Astrocyte (in vitro differentiated cells and primary cell): ENCODE data around the gene SPAG6. TPM values are rescaled to one million over a fixed set of nuclear protein-coding genes. Genes with fewer than 3 reads are reported as not detected.

Experiments
- DNase-seq: peaks from one replicate; pipeline ENCODE4 v3.0.0-alpha.2; 2010; ENCODE audit warnings: low read depth
- FAIRE-seq: peaks from 2 replicates; lab custom pipeline; 2011; peaks lifted over from hg19 to GRCh38; lab: Jason Lieb, UNC
- H2AFZ ChIP-seq: 2 replicates; pipeline ENCODE4 v1.6.0; 2012; ENCODE audit warnings: low read depth, low read length, inconsistent platforms
- H3K27ac ChIP-seq: 2 replicates; pipeline ENCODE4 v1.5.1; 2011; ENCODE audit warnings: low read depth, low read length, inconsistent platforms
- H3K27me3 ChIP-seq: 2 replicates; pipeline ENCODE4 v1.6.0; 2011; ENCODE audit warnings: low read length, inconsistent platforms; ENCODE audit not compliant: insufficient read depth
- H3K36me3 ChIP-seq: 2 replicates; pipeline ENCODE4 v1.5.1; 2011; ENCODE audit warnings: low read length, inconsistent platforms; ENCODE audit not compliant: insufficient read depth
- H3K4me1 ChIP-seq: 2 replicates; pipeline ENCODE4 v1.5.1; 2011; ENCODE audit warnings: low read length, inconsistent platforms; ENCODE audit not compliant: insufficient read depth
- H3K4me2 ChIP-seq: 2 replicates; pipeline ENCODE4 v1.6.0; 2012; ENCODE audit warnings: low read length, inconsistent platforms
- H3K4me3 ChIP-seq: 2 replicates; pipeline ENCODE4 v1.5.1; 2011; ENCODE audit warnings: low read depth, mild to moderate bottlenecking, low read length, inconsistent platforms; ENCODE audit not compliant: insufficient read depth
- H3K79me2 ChIP-seq: 2 replicates; pipeline ENCODE4 v1.6.0; 2012; ENCODE audit warnings: mild to moderate bottlenecking, low read length, inconsistent platforms; ENCODE audit not compliant: insufficient read depth
- H3K9ac ChIP-seq: 2 replicates; pipeline ENCODE4 v1.6.0; 2012; ENCODE audit warnings: mild to moderate bottlenecking, low read length, inconsistent platforms
- H3K9me3 ChIP-seq: 2 replicates; pipeline ENCODE4 v1.5.1; 2012; ENCODE audit warnings: low read depth, mild to moderate bottlenecking, low read length, inconsistent platforms; ENCODE audit not compliant: insufficient read depth
- H4K20me1 ChIP-seq: 2 replicates; pipeline ENCODE4 v1.6.0; 2012; ENCODE audit warnings: low read length, inconsistent platforms; ENCODE audit not compliant: insufficient read depth
- H3K27ac Mint-ChIP-seq: one replicate; pipeline ENCODE4 v1.8.0; 2021; ENCODE audit warnings: mild to moderate bottlenecking, mixed read lengths; ENCODE audit not compliant: unreplicated experiment
- H3K27me3 Mint-ChIP-seq: one replicate; pipeline ENCODE4 v1.8.0; 2021; ENCODE audit warnings: low read depth, mixed read lengths; ENCODE audit not compliant: unreplicated experiment
- H3K36me3 Mint-ChIP-seq: one replicate; pipeline ENCODE4 v1.8.0; 2021; ENCODE audit warnings: low read depth, mixed read lengths; ENCODE audit not compliant: unreplicated experiment
- H3K4me1 Mint-ChIP-seq: one replicate; pipeline ENCODE4 v1.8.0; 2021; ENCODE audit warnings: low read depth, mixed read lengths; ENCODE audit not compliant: unreplicated experiment
- H3K4me3 Mint-ChIP-seq: one replicate; pipeline ENCODE4 v1.8.0; 2021; ENCODE audit warnings: mild to moderate bottlenecking, moderate library complexity, mixed read lengths; ENCODE audit not compliant: unreplicated experiment
- H3K9me3 Mint-ChIP-seq: one replicate; pipeline ENCODE4 v1.8.0; 2021; ENCODE audit warnings: mild to moderate bottlenecking, mixed read lengths; ENCODE audit not compliant: unreplicated experiment
- CTCF ChIP-seq: IDR thresholded peaks from 2 replicates; pipeline ENCODE4 v1.5.1; 2011; ENCODE audit warnings: low read depth, mild to moderate bottlenecking, inconsistent platforms, low read length, moderate library complexity; ENCODE audit not compliant: insufficient read depth
- EZH2 ChIP-seq: IDR thresholded peaks from 2 replicates; pipeline ENCODE4 v1.6.1; 2012; ENCODE audit warnings: mild to moderate bottlenecking, low read length, inconsistent platforms; ENCODE audit not compliant: insufficient read depth
- total RNA-seq: library from RNA; stranded (reverse); gene quantifications from 2 replicates; pipeline ENCODE4 v1.2.1, GENCODE V29; 2021

The SPAG6 gene
- total RNA-seq, 1 donor from 2014 or later = not detected

DNA sequence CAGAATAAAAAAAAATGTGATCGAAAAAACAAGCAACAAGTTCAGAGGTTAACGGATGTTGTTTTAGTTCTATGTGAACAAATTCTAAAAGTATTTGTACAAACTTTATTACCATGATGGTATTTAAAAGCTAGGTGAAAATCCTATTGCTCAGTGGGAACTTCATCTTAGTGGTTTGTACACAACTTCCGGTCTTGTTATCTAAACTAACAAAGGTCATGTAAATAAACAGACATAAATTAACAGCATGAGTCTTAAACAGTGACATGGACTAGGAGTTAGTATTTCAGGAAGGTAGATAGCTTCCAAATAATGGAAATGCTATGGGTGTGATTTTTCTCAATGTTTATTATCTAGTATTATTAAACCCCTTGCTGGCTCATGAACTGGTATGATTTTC is 83.8 kb downstream of the SPAG6 start:
- Mint-ChIP-seq H3K9me3 (peaks cover under 1% of the 10 kb centered on the region), H3K4me1 (peaks cover 33% of the 10 kb centered on the region), H3K36me3 (no peaks in the 10 kb centered on the region), H3K4me3 (no peak overlapping the region), H3K27ac (no peak overlapping the region), H3K27me3 (no peaks in the 10 kb centered on the region)
- no peak for FAIRE-seq
- no peak overlapping the region for H3K4me3 ChIP-seq
- H3K4me1 ChIP-seq = peaks cover 18% of the 10 kb centered on the region
- no peaks in the 10 kb centered on the region for H4K20me1 ChIP-seq
- TF ChIP-seq CTCF = no peak
- no peak for TF ChIP-seq EZH2
- no peaks in the 10 kb centered on the region for H3K27me3 ChIP-seq
- no peaks in the 10 kb centered on the region for H3K36me3 ChIP-seq
- no peaks in the 10 kb centered on the region for H3K9me3 ChIP-seq
- no peak for DNase-seq
- H3K27ac ChIP-seq = no peak overlapping the region
- no peaks in the 10 kb centered on the region for H3K79me2 ChIP-seq
- no peak overlapping the region for H3K9ac ChIP-seq
- H3K4me2 ChIP-seq = no peak overlapping the region
- no peak overlapping the region for H2AFZ ChIP-seq

- Mint-ChIP-seq H3K9me3 (no peaks in the 10 kb centered on the region), H3K4me3 (no peak overlapping the region), H3K36me3 (no peaks in the 10 kb centered on the region), H3K4me1 (peaks cover 42% of the 10 kb centered on the region), H3K27ac (no peak overlapping the region), H3K27me3 (no peaks in the 10 kb centered on the region)
- TF ChIP-seq EZH2 (no peak), CTCF (no peak)
- no peaks in the 10 kb centered on the region for H3K36me3 ChIP-seq
- DNase-seq (no peak), FAIRE-seq (no peak)
- H3K9ac ChIP-seq = no peak overlapping the region
- H3K4me3 ChIP-seq = no peak overlapping the region
- H3K4me1 ChIP-seq = peaks cover 26% of the 10 kb centered on the region
- H3K27ac ChIP-seq = no peak overlapping the region
- H4K20me1 ChIP-seq = no peaks in the 10 kb centered on the region
- no peaks in the 10 kb centered on the region for H3K79me2 ChIP-seq
- no peaks in the 10 kb centered on the region for H3K27me3 ChIP-seq
- no peak overlapping the region for H2AFZ ChIP-seq
- H3K4me2 ChIP-seq = no peak overlapping the region
- no peaks in the 10 kb centered on the region for H3K9me3 ChIP-seq
Observed at GRCh38 chr10:22429981-22430421, 84.7 kb downstream of the SPAG6 start.

- no peak for TF ChIP-seq EZH2
- no peak for TF ChIP-seq CTCF
- Mint-ChIP-seq H3K4me1 (peaks cover 40% of the 10 kb centered on the region), H3K27ac (peak overlapping the region; percentile 93), H3K9me3 (no peaks in the 10 kb centered on the region), H3K36me3 (no peaks in the 10 kb centered on the region), H3K27me3 (peaks cover 2% of the 10 kb centered on the region), H3K4me3 (no peak overlapping the region)
- no peaks in the 10 kb centered on the region for H3K27me3 ChIP-seq
- H3K36me3 ChIP-seq = no peaks in the 10 kb centered on the region
- DNase-seq = peak; percentile 95
- H3K4me3 ChIP-seq = no peak overlapping the region
- peaks cover 8% of the 10 kb centered on the region for H3K79me2 ChIP-seq
- peak overlapping the region; percentile 59 for H3K27ac ChIP-seq
- peaks cover 30% of the 10 kb centered on the region for H3K4me1 ChIP-seq
- FAIRE-seq = peak; percentile 72
- no peaks in the 10 kb centered on the region for H4K20me1 ChIP-seq
- H3K9ac ChIP-seq = peak overlapping the region; percentile 26
- no peak overlapping the region for H2AFZ ChIP-seq
- peak overlapping the region; percentile 49 for H3K4me2 ChIP-seq
- no peaks in the 10 kb centered on the region for H3K9me3 ChIP-seq
Observed at GRCh38 chr10:22433875-22434274, 88.6 kb downstream of the SPAG6 start.
